SK-N-SH (cell line): ENCODE results near the gene EBNA1BP2. TPM values are rescaled to one million over a fixed set of nuclear protein-coding genes. Genes with fewer than 3 reads are reported as not detected.

ENCODE experiments used
- CTCF ChIA-PET: fragments of 300-600, 350-600 bp; formaldehyde crosslinking; extraction: SDS; loops from one replicate; lab custom pipeline; 2021; lab: Yijun Ruan, JAX
- POLR2A ChIA-PET: fragments of 350-600 bp; sonication (Branson Sonifier 250); formaldehyde crosslinking; extraction: SDS; loops from one replicate; lab custom pipeline; 2020; ENCODE audit warnings: antibody characterized with exemption, inconsistent platforms; lab: Yijun Ruan, JAX
- DNase-seq: peaks from one replicate; pipeline ENCODE4 v3.0.0; 2012
- H2AFZ ChIP-seq: fragments of 200-600 bp; sonication (generic); 2 replicates; pipeline ENCODE4 v1.8.1; 2016; ENCODE audit warnings: antibody characterized with exemption, mild to moderate bottlenecking, low read depth
- H3F3A ChIP-seq: fragments of 200-600 bp; sonication (generic); replicated peaks from 2 replicates; pipeline ENCODE3; 2016; ENCODE audit warnings: antibody characterized with exemption, mild to moderate bottlenecking; ENCODE audit not compliant: insufficient read depth
- H3K27ac ChIP-seq, 2 experiments: fragments of 200-500 bp in 1 of 2; fragments of 200-600 bp in 1 of 2; sonication (Bioruptor generic) in 1 of 2; sonication (generic), shearing (Covaris generic) in 1 of 2; 2 replicates each; pipeline versions ENCODE4 v1.5.1 to v1.6.1; 2014 to 2016; ENCODE audit warnings: low read depth in 2 of 2, inconsistent platforms in 1 of 2, low read length in 1 of 2, mild to moderate bottlenecking in 1 of 2, mixed read lengths in 1 of 2
- H3K27me3 ChIP-seq: fragments of 200-600 bp; sonication (generic), shearing (Covaris generic); 2 replicates; pipeline ENCODE4 v1.6.1; 2016; ENCODE audit warnings: mixed run types; ENCODE audit not compliant: insufficient read depth
- H3K36me3 ChIP-seq, 2 experiments: fragments of 200-500 bp in 1 of 2; fragments of 200-600 bp in 1 of 2; sonication (Bioruptor generic) in 1 of 2; sonication (generic) in 1 of 2; replicated peaks in 1 of 2; 2 replicates each; pipeline versions ENCODE3 to v1.5.1; 2014 to 2016; ENCODE audit warnings: low read length in 1 of 2, mild to moderate bottlenecking in 1 of 2; ENCODE audit not compliant: insufficient read depth in 2 of 2, control insufficient read depth in 1 of 2
- H3K4me1 ChIP-seq, 2 experiments: fragments of 200-500 bp in 1 of 2; fragments of 200-600 bp in 1 of 2; sonication (Bioruptor generic) in 1 of 2; sonication (generic), shearing (Covaris generic) in 1 of 2; 2 replicates each; pipeline versions ENCODE4 v1.5.1 to v1.6.1; 2014 to 2016; ENCODE audit warnings: low read depth in 1 of 2, low read length in 1 of 2, mixed run types in 1 of 2; ENCODE audit not compliant: insufficient read depth in 2 of 2, control insufficient read depth in 1 of 2
- H3K4me2 ChIP-seq: fragments of 200-600 bp; sonication (generic), shearing (Covaris generic); 2 replicates; pipeline ENCODE4 v1.6.1; 2017; ENCODE audit warnings: mixed run types
- H3K4me3 ChIP-seq, 2 experiments: fragments of 200-500 bp in 1 of 2; fragments of 200-600 bp in 1 of 2; sonication (Bioruptor generic) in 1 of 2; sonication (generic), shearing (Covaris generic) in 1 of 2; 2 replicates each; pipeline versions ENCODE4 v1.5.1 to v1.8.1; 2014 to 2016; ENCODE audit warnings: low read depth in 2 of 2, inconsistent platforms in 1 of 2, low read length in 1 of 2, mild to moderate bottlenecking in 1 of 2, mixed read lengths in 1 of 2, moderate library complexity in 1 of 2
- H3K79me2 ChIP-seq: fragments of 200-600 bp; sonication (generic); 2 replicates; pipeline ENCODE4 v1.8.1; 2017; ENCODE audit warnings: mild to moderate bottlenecking; ENCODE audit not compliant: insufficient read depth
- H3K9ac ChIP-seq: fragments of 200-600 bp; sonication (generic); 2 replicates; pipeline ENCODE4 v1.6.1; 2017; ENCODE audit warnings: mixed run types
- H3K9me2 ChIP-seq: fragments of 200-600 bp; sonication (generic); 2 replicates; pipeline ENCODE4 v1.6.1; 2017; ENCODE audit warnings: mixed run types
- H3K9me3 ChIP-seq: fragments of 200-600 bp; sonication (generic); 2 replicates; pipeline ENCODE4 v1.6.1; 2017; ENCODE audit warnings: mixed run types, mild to moderate bottlenecking, moderate library complexity
- H4K20me1 ChIP-seq: fragments of 200-600 bp; sonication (generic); 2 replicates; pipeline ENCODE4 v1.6.1; 2017; ENCODE audit warnings: mild to moderate bottlenecking, mixed run types; ENCODE audit not compliant: insufficient read depth
- ELF1 ChIP-seq: IDR thresholded peaks from 2 replicates; pipeline ENCODE4 v1.4.0; 2012
- FOSL2 ChIP-seq: IDR thresholded peaks from 2 replicates; pipeline ENCODE4 v1.4.0; 2012; ENCODE audit warnings: low read depth, mild to moderate bottlenecking, moderate library complexity, borderline replicate concordance
- FOXM1 ChIP-seq: IDR thresholded peaks from 2 replicates; pipeline ENCODE4 v1.4.0; 2012; ENCODE audit warnings: low read depth, mild to moderate bottlenecking
- GATA2 ChIP-seq: sonication (generic); formaldehyde crosslinking; IDR thresholded peaks from 2 replicates; pipeline ENCODE4 v1.5.0; 2020; ENCODE audit warnings: mild to moderate bottlenecking, missing genetic modification reagents
- MAX ChIP-seq: IDR thresholded peaks from 2 replicates; pipeline ENCODE4 v1.4.0; 2012; ENCODE audit warnings: low read depth
- MXI1 ChIP-seq: IDR thresholded peaks from 2 replicates; pipeline ENCODE4 v1.6.1; 2012; ENCODE audit warnings: mild to moderate bottlenecking, low read depth, low read length, improper control_type of control experiment
- NRF1 ChIP-seq: IDR thresholded peaks from 2 replicates; pipeline ENCODE4 v1.6.1; 2012; ENCODE audit warnings: low read depth, mild to moderate bottlenecking, low read length
- POLR2AphosphoS5 ChIP-seq: IDR thresholded peaks from 2 replicates; pipeline ENCODE4 v1.6.1; 2012; ENCODE audit warnings: low read depth, low read length
- RAD21 ChIP-seq: IDR thresholded peaks from 2 replicates; pipeline ENCODE4 v1.6.1; 2012; ENCODE audit warnings: mild to moderate bottlenecking, low read length
- RCOR1 ChIP-seq: fragments of 150-350 bp; IDR thresholded peaks from 2 replicates; pipeline ENCODE4 v1.6.1; 2017; ENCODE audit warnings: antibody characterized with exemption, low read length
- REST ChIP-seq: IDR thresholded peaks from 2 replicates; pipeline ENCODE4 v1.6.1; 2012; ENCODE audit warnings: mild to moderate bottlenecking, low read depth, low read length, moderate library complexity
- RXRA ChIP-seq: IDR thresholded peaks from 2 replicates; pipeline ENCODE4 v1.4.0; 2012; ENCODE audit warnings: low read depth, mild to moderate bottlenecking, borderline replicate concordance
- SIN3A ChIP-seq: IDR thresholded peaks from 2 replicates; pipeline ENCODE4 v1.6.1; 2012; ENCODE audit warnings: low read depth, mild to moderate bottlenecking, low read length, moderate library complexity, borderline replicate concordance
- SMC3 ChIP-seq: IDR thresholded peaks from 2 replicates; pipeline ENCODE4 v1.6.1; 2012; ENCODE audit warnings: low read depth, low read length, improper control_type of control experiment
- TAF1 ChIP-seq: IDR thresholded peaks from 2 replicates; pipeline ENCODE4 v1.6.1; 2012; ENCODE audit warnings: low read depth, mild to moderate bottlenecking, low read length, moderate library complexity, borderline replicate concordance
- WGBS: methylation state at CpG from one replicate; pipeline ENCODE4 v1.1.6; 2017; ENCODE audit warnings: low lambda C conversion rate; 5-methylcytosine and 5-hydroxymethylcytosine counted together
- polyA plus RNA-seq, 3 experiments: library from polyadenylated mRNA; depleted of rRNA; stranded (reverse); fragments of >200 nt; gene quantifications; 2 replicates each; pipeline ENCODE4 v1.2.3, GENCODE V29; 2012
- TF ChIP-seq, protein P1 (sequence below): IDR thresholded peaks from 2 replicates; pipeline ENCODE4; 2012
- TF ChIP-seq, protein P2 (sequence below): fragments of 200-600 bp; sonication (generic); IDR thresholded peaks from 2 replicates; pipeline ENCODE4 v1.6.1; 2017; ENCODE audit warnings: antibody characterized with exemption, mild to moderate bottlenecking, moderate library complexity
- TF ChIP-seq, protein P3 (sequence below): IDR thresholded peaks from 2 replicates; pipeline ENCODE4 v1.4.0; 2012; ENCODE audit warnings: low read depth, borderline replicate concordance

EBNA1BP2 gene
- polyA plus RNA-seq, 1 of the 3 experiments (the other 2 are of a cell fraction) = 146 TPM

- TF ChIP-seq, protein P1, sequence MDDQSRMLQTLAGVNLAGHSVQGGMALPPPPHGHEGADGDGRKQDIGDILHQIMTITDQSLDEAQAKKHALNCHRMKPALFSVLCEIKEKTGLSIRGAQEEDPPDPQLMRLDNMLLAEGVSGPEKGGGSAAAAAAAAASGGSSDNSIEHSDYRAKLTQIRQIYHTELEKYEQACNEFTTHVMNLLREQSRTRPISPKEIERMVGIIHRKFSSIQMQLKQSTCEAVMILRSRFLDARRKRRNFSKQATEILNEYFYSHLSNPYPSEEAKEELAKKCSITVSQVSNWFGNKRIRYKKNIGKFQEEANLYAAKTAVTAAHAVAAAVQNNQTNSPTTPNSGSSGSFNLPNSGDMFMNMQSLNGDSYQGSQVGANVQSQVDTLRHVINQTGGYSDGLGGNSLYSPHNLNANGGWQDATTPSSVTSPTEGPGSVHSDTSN = no peak
- TF ChIP-seq SIN3A (no peak), POLR2AphosphoS5 (no peak), RCOR1 (no peak), MXI1 (no peak), SMC3 (no peak), NRF1 (no peak), MAX (no peak), TAF1 (no peak)
- TF ChIP-seq, protein P2, sequence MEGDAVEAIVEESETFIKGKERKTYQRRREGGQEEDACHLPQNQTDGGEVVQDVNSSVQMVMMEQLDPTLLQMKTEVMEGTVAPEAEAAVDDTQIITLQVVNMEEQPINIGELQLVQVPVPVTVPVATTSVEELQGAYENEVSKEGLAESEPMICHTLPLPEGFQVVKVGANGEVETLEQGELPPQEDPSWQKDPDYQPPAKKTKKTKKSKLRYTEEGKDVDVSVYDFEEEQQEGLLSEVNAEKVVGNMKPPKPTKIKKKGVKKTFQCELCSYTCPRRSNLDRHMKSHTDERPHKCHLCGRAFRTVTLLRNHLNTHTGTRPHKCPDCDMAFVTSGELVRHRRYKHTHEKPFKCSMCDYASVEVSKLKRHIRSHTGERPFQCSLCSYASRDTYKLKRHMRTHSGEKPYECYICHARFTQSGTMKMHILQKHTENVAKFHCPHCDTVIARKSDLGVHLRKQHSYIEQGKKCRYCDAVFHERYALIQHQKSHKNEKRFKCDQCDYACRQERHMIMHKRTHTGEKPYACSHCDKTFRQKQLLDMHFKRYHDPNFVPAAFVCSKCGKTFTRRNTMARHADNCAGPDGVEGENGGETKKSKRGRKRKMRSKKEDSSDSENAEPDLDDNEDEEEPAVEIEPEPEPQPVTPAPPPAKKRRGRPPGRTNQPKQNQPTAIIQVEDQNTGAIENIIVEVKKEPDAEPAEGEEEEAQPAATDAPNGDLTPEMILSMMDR = no peak
- no peak for DNase-seq
- H3K9ac ChIP-seq = no peak overlapping the region
- CTCF ChIA-PET = no interaction called here
- peaks cover 6% of the 10 kb centered on the region; the same call in 1 of the 2 replicates for H3K9me3 ChIP-seq
- no peak overlapping the region for H3K27ac ChIP-seq
- H3F3A ChIP-seq = no peaks in the 10 kb centered on the region
- WGBS = 51% methylated on average over 4 of the region's 4 CpGs
- H3K4me2 ChIP-seq = no peak overlapping the region
- H3K36me3 ChIP-seq = no peaks in the 10 kb centered on the region
- no peaks in the 10 kb centered on the region for H3K9me2 ChIP-seq
- POLR2A ChIA-PET = no interaction called here
- no peak overlapping the region for H3K4me3 ChIP-seq
- no peaks in the 10 kb centered on the region for H4K20me1 ChIP-seq
- H3K4me1 ChIP-seq = no peaks in the 10 kb centered on the region; a peak in 1 of 4 replicates
- H3K79me2 ChIP-seq = no peaks in the 10 kb centered on the region
- no peak overlapping the region for H2AFZ ChIP-seq
- peaks cover 6% of the 10 kb centered on the region; the same call in 1 of the 2 replicates for H3K27me3 ChIP-seq
Measured at GRCh38 chr1:43140583-43140982, 31.5 kb downstream of the EBNA1BP2 start.

- DNase-seq = no peak
- CTCF ChIA-PET = no interaction called here
- Histone ChIP-seq H3F3A (no peaks in the 10 kb centered on the region), H3K4me2 (no peak overlapping the region), H3K27me3 (peaks cover 4% of the 10 kb centered on the region; the same call in 1 of the 2 replicates), H2AFZ (no peak overlapping the region), H4K20me1 (no peaks in the 10 kb centered on the region), H3K79me2 (no peaks in the 10 kb centered on the region), H3K9ac (no peak overlapping the region), H3K27ac (no peak overlapping the region), H3K4me1 (no peaks in the 10 kb centered on the region; a peak in 1 of 4 replicates), H3K9me3 (peaks cover 6% of the 10 kb centered on the region; the same call in 1 of the 2 replicates), H3K9me2 (no peaks in the 10 kb centered on the region), H3K36me3 (no peaks in the 10 kb centered on the region), H3K4me3 (no peak overlapping the region)
- POLR2A ChIA-PET = no interaction called here
- no peak for TF ChIP-seq RXRA
- no peak for TF ChIP-seq FOSL2
- TF ChIP-seq FOXM1 = no peak
- TF ChIP-seq, protein P3, sequence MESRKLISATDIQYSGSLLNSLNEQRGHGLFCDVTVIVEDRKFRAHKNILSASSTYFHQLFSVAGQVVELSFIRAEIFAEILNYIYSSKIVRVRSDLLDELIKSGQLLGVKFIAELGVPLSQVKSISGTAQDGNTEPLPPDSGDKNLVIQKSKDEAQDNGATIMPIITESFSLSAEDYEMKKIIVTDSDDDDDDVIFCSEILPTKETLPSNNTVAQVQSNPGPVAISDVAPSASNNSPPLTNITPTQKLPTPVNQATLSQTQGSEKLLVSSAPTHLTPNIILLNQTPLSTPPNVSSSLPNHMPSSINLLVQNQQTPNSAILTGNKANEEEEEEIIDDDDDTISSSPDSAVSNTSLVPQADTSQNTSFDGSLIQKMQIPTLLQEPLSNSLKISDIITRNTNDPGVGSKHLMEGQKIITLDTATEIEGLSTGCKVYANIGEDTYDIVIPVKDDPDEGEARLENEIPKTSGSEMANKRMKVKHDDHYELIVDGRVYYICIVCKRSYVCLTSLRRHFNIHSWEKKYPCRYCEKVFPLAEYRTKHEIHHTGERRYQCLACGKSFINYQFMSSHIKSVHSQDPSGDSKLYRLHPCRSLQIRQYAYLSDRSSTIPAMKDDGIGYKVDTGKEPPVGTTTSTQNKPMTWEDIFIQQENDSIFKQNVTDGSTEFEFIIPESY = no peak
- no peak for TF ChIP-seq MAX
- TF ChIP-seq ELF1 = no peak
- TF ChIP-seq GATA2 (CRISPR knock-in tag) = no peak
- no peak for TF ChIP-seq REST
- no peak for TF ChIP-seq RAD21
- TF ChIP-seq, protein P1 = no peak
Measured at GRCh38 chr1:43140010-43140409, 32.1 kb downstream of the EBNA1BP2 start.
